Fibroblast of peridontal ligament (primary cell): ENCODE results near the gene ASB2.
A peak's percentile ranks its signal among the peaks of the same experiment; 100 is the strongest.

Experiments used
- DNase-seq: peaks from one replicate; pipeline ENCODE4 v3.0.0-alpha.2; 2010; ENCODE audit errors: extremely low read depth

The ASB2 gene

GRCh38 chr14:93960774-93961438, 15.5 kb downstream of the ASB2 start:
- DNase-seq, result no peak

DNA sequence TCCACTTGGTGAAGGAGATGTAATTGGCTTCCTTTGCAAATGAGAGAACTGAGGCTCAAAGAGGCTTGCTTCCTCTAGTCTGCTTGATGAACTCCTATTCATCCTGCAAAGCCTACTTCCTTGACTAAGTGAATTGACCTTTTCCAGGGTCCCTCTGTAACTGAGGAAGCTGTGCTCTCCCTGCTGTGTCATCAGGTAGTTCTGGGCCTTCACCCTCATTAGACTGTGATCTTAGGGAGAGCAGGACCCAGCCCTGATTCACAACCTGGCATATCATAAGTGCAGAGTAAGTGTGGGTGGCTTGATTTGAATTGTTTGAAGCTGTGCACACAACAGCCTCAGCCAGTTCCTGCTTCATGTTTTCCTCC, 16.3 kb downstream of the ASB2 start:
- no peak for DNase-seq

DNA sequence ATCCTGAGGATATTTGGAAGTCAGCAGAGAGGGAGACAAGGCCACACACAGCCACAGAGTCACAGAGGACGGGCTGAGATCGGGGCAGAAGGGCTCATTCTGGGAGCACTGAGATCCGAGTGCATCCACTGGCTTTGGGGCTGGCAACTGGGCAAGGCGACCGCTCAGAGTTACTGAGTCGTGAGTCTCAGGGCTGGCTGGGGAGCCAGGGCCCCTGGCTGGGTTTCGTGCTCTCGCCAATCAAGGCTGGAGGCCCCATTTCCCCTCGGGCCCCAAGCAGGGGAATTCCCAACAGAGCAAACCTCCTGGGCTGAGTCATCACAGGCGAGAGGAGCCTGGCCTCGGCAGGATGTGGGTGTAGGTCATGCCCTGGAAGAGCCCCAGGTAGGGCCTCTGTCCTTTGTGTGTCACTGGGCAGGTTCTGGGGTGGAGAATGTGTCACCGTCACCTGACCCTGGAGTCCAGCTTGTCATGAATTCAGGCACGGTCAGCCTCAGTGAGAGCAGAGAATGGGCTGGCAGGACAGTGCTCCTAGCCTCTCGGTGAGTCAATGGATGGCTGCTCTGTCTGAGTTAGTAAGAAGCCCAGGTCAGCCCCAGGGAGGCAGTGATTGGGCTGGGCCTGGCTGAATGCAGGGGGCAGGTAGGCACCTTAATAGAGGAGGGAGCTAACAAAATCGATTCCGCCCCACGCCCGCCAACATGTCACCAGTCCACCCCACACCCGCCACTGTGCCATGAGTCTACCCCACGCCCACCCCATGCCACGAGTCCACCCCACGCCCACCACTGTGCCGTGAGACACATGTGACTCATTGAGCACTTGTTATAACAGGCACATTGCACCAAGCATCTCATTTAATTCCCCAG, 16.9 kb downstream of the ASB2 start:
- DNase-seq, result peak; percentile 61

GRCh38 chr14:93958567-93959238, 17.7 kb downstream of the ASB2 start:
- DNase-seq, result no peak

GRCh38 chr14:93957751-93958566, 18.4 kb downstream of the ASB2 start:
- DNase-seq, result no peak

DNA sequence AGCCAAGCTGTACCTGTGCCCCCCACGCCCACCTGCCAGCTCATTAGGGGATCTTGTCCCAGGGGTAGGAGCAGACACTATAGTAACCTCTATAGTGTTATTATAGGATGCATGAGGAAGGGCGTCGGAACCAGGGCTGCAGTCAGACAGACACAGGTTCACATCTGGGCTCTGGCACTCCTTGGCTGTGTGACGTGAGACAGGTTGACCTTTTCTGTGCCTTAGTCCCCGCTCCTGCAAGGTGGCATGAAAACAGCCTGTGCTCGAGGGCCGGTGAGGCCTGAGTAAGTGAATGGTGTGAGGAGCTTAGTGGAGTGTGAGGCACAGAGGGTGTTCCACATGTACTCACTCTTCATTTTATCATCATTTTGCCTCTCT, 19.0 kb downstream of the ASB2 start:
- no peak for DNase-seq

GRCh38 chr14:93956514-93957332, 19.6 kb downstream of the ASB2 start:
- no peak for DNase-seq

GRCh38 chr14:93955850-93956481, 20.4 kb downstream of the ASB2 start:
- DNase-seq, result no peak

GRCh38 chr14:93954900-93955849, 21.2 kb downstream of the ASB2 start:
- no peak for DNase-seq

DNA sequence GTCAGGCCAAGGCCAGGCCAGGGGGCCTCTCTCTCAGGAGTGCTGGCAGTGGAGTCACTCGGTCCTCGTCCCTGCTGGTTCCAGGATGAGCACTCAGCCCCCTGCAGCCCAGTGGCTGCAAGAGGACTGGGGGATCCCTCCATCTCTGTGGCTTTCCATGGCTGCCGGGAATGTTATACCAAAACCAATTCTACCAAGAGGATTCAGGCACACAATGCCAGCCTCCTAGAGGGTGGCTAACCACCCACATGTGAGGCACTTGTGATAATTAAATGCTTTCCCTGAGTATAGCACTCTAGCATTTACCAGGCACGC, 21.9 kb downstream of the ASB2 start:
- no peak for DNase-seq

DNA sequence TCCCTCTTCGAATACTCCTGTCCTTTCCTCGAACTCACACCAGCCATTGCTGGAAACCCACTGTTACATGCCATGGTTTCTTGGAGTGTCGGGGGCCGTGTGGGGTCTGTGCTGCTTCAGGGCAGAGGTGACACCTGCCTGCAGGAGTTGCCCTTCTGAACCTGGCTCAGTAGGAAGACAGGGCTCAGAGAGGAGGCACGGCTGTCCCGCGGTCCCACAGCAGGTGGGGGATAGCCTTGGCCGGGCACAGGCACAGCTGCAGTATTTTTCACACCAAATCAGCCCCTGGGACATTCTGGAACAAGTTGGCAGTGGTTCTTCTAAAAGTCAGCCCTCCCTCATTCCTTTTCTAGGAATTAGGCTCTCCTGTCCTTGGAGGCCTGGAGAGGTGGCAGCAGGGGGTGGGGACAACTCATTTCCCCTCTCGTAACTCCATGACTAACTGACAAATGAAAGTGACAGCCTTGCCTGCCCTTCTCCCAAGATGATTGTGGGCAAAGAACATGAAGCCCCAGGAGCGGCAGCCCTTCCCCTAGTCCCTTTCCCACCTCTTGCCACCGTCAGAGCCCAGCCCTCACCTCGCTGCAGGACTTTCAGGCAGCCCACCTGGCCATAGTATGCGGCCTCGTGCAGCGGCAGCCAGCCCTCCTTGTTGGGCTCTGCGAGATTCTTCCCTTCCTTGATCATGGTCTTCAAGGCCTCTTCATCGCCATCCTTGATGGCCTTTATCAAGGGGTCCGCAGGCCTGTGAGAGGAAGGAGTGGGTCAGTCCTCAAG, 22.4 kb downstream of the ASB2 start:
- DNase-seq, result no peak

GRCh38 chr14:93953263-93953662, 23.1 kb downstream of the ASB2 start:
- no peak for DNase-seq

GRCh38 chr14:93952829-93953228, 23.5 kb downstream of the ASB2 start:
- DNase-seq, result no peak

DNA sequence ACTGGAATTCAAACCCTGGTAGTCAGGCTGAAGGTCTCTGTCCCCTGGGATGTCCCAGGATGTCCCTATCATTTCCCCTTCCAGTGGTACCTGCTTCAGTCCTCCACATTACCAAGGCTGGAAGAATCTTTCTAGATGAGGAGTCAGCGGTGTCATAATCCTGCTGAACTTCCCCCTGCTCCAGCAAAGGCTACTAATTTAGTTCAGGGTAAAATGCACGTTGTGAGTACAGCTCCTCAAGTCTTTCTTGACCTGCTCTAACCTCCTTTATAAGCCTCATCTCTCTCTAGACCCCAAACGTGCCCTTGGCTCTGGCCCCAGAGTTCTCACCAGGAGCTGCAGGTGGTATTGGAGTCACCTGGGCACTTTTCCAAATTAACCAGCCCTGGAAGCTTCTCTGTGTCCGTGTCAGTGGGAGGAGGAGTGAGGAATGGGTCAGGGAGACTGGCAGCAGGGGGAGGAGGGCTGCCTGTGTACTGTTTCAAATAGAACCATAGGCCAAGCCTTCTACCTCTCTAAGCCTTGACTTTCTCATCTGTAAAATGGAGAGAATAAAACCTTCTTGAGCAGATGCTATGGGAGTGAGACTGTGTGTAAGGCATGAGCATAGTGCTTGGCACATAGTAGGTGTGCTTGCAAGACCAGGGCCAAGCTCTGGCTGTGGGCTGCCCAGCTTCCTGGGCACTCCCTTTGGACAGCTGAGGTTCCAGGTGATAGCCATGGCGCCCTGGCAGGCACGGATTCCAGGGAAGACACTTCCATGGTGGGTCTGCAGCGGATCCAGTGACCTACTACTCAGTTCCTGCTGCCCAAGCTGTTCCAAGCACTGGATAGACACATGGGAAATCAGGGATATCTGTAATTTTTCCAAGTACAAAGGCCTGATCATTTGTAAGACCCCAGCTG, 24.5 kb downstream of the ASB2 start:
- no peak for DNase-seq

DNA sequence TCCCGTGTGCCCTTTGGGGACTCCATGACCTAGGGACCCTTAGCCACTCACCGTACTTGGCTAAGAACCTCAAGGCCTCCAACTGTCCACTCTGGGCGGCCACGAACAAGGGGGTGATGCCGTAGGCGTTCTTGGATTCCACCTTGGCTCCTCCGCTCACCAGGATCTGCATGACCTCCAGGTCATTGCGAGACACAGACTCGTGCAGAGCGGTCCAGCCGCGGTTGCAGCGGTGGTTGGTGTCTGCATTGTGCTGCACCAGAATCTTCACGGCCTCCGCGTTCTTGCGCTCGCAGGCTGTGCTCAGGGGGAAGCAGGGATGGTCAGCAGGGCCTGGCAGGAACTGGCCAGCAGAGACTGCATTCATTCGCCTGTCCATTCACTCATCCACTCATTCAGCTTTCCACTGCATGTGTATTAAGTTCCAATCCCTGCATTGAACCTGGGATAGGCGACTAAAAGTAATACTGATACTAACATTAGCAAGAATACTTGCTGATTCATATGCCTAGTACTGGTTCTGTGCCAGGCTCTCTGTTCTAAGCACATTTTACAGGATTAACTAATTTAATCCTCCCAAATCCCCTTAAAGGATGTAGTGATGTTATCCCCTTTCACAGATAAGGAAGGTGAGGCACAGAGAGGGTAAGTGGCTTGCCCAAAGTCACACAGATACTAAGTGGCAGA, 25.3 kb downstream of the ASB2 start:
- no peak for DNase-seq

DNA sequence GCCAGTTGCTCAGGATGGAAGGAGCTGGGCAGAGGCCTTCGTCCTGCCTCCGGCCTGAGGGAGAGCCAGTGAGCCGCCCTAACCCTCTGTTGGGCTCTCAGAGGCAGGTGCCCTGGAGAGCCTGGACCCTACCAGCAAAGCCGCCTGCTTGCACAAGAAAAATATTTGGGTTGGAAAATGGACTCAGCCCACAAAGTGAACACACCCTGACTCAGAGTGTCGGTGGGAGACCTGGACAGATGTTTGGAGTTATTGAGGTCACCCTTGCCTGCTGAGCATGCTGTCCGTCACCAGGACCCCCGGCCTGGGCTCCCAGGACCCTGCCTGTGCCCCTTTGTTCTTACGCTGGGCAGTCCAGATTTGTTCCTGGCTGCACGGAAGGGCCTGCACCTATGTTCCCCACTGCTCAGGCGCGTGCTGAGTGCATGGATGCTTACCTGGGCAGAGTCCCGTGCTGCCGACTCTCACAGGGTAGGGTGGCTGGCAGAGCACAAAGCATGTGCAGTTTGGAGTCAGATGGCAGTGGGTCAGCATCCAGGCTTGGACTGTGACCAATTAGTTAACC, 26.8 kb downstream of the ASB2 start:
- no peak for DNase-seq

- DNase-seq, result no peak
Observed at GRCh38 chr14:93947282-93947681, 29.1 kb downstream of the ASB2 start.
